WTC11 (cell line): ENCODE data around the gene CHKB. TPM values are rescaled to one million over a fixed set of nuclear protein-coding genes. Genes with fewer than 3 reads are reported as not detected.

ENCODE experiments used
- ATAC-seq: fragments of 200-7000 bp; cut with Tn5 transposase; 2 replicates; pipeline ENCODE4 v1.10.0; 2021; ENCODE audit warnings: mild to moderate bottlenecking, moderate library complexity
- Bru-seq: library from RNA; stranded (reverse); fragments of 400-500 nt; gene quantifications from one replicate; lab custom pipeline; 2021; lab: Mats Ljungman, UMichigan
- CTCF ChIA-PET: fragments of 300-600 bp; sonication (Branson Sonifier 250); formaldehyde crosslinking; loops from one replicate; lab custom pipeline; 2021; ENCODE audit warnings: antibody characterized with exemption; lab: Charles Lee
- POLR2A ChIA-PET: fragments of 350-600 bp; sonication (Branson Sonifier 250); formaldehyde crosslinking; loops from one replicate; lab custom pipeline; 2021; ENCODE audit warnings: antibody characterized with exemption; lab: Charles Lee
- DNase-seq: peaks from one replicate; pipeline ENCODE4 v3.0.0; 2021; ENCODE audit warnings: low spot score
- H3K27ac Mint-ChIP-seq: 2 replicates; pipeline ENCODE4 v1.8.0; 2021; ENCODE audit warnings: mixed read lengths
- H3K27me3 Mint-ChIP-seq: 2 replicates; pipeline ENCODE4 v1.8.0; 2021; ENCODE audit warnings: low read depth, mild to moderate bottlenecking, moderate library complexity, mixed read lengths
- H3K36me3 Mint-ChIP-seq: 2 replicates; pipeline ENCODE4 v1.8.0; 2021; ENCODE audit warnings: mixed read lengths
- H3K4me1 Mint-ChIP-seq: 2 replicates; pipeline ENCODE4 v1.8.0; 2022; ENCODE audit warnings: mixed read lengths
- H3K4me3 Mint-ChIP-seq: 2 replicates; pipeline ENCODE4 v1.8.0; 2021; ENCODE audit warnings: mild to moderate bottlenecking, moderate library complexity, mixed read lengths
- H3K9me3 Mint-ChIP-seq: 2 replicates; pipeline ENCODE4 v1.8.0; 2021; ENCODE audit warnings: mixed read lengths
- CBFB ChIP-seq: sonication (generic); formaldehyde crosslinking; IDR thresholded peaks from 2 replicates; pipeline ENCODE4 v1.8.1; 2022; ENCODE audit warnings: mild to moderate bottlenecking, low read depth, missing genetic modification reagents
- CREM ChIP-seq: sonication (generic); formaldehyde crosslinking; IDR thresholded peaks from 2 replicates; pipeline ENCODE4 v1.8.1; 2022; ENCODE audit warnings: mild to moderate bottlenecking, missing genetic modification reagents, moderate library complexity
- E2F4 ChIP-seq: sonication (generic); formaldehyde crosslinking; IDR thresholded peaks from 2 replicates; pipeline ENCODE4 v1.8.1; 2022; ENCODE audit warnings: low read depth, mild to moderate bottlenecking, moderate library complexity, missing genetic modification reagents, borderline replicate concordance
- E2F5 ChIP-seq: sonication (generic); formaldehyde crosslinking; IDR thresholded peaks from 2 replicates; pipeline ENCODE4 v1.8.1; 2022; ENCODE audit warnings: mild to moderate bottlenecking, moderate library complexity, missing genetic modification reagents
- ESRRA ChIP-seq: sonication (generic); formaldehyde crosslinking; IDR thresholded peaks from 2 replicates; pipeline ENCODE4 v1.8.1; 2022; ENCODE audit warnings: mild to moderate bottlenecking, missing genetic modification reagents, borderline replicate concordance
- FOXK1 ChIP-seq: sonication (generic); formaldehyde crosslinking; IDR thresholded peaks from 2 replicates; pipeline ENCODE4 v1.8.0; 2022; ENCODE audit warnings: mild to moderate bottlenecking, moderate library complexity, missing genetic modification reagents
- FOXP1 ChIP-seq: sonication (generic); formaldehyde crosslinking; IDR thresholded peaks from 2 replicates; pipeline ENCODE4 v1.8.0; 2022; ENCODE audit warnings: missing genetic modification reagents, mild to moderate bottlenecking, moderate library complexity, borderline replicate concordance
- GABPB1 ChIP-seq: sonication (generic); formaldehyde crosslinking; IDR thresholded peaks from 2 replicates; pipeline ENCODE4 v1.8.1; 2023; ENCODE audit warnings: mild to moderate bottlenecking, missing genetic modification reagents
- HMGXB4 ChIP-seq: sonication (generic); formaldehyde crosslinking; IDR thresholded peaks from 2 replicates; pipeline ENCODE4 v1.8.1; 2023; ENCODE audit warnings: mild to moderate bottlenecking, moderate library complexity, missing genetic modification reagents
- MAX ChIP-seq: sonication (generic); formaldehyde crosslinking; IDR thresholded peaks from 2 replicates; pipeline ENCODE4 v1.8.0; 2022; ENCODE audit warnings: mild to moderate bottlenecking, missing genetic modification reagents
- NFATC4 ChIP-seq: fragments of 250-450 bp; sonication (Bioruptor Pico); IDR thresholded peaks from 2 replicates; pipeline ENCODE4 v1.9.0; 2021; ENCODE audit warnings: mild to moderate bottlenecking
- NFYB ChIP-seq: sonication (generic); formaldehyde crosslinking; conservative IDR thresholded peaks from 2 replicates; pipeline ENCODE4 v1.8.0; 2022; ENCODE audit warnings: low read depth, missing genetic modification reagents
- NR2C2 ChIP-seq: sonication (generic); formaldehyde crosslinking; IDR thresholded peaks from 2 replicates; pipeline ENCODE4 v1.8.0; 2022; ENCODE audit warnings: mild to moderate bottlenecking, missing genetic modification reagents
- PRDM15 ChIP-seq: sonication (generic); formaldehyde crosslinking; IDR thresholded peaks from 2 replicates; pipeline ENCODE4 v1.8.0; 2022; ENCODE audit warnings: missing genetic modification reagents
- RELA ChIP-seq: sonication (generic); formaldehyde crosslinking; IDR thresholded peaks from 2 replicates; pipeline ENCODE4 v1.8.1; 2022; ENCODE audit warnings: missing genetic modification reagents, mild to moderate bottlenecking, borderline replicate concordance
- SP1 ChIP-seq: sonication (generic); formaldehyde crosslinking; conservative IDR thresholded peaks from 2 replicates; pipeline ENCODE4 v1.8.1; 2022; ENCODE audit warnings: missing genetic modification reagents
- TCF7 ChIP-seq: sonication (generic); formaldehyde crosslinking; IDR thresholded peaks from 2 replicates; pipeline ENCODE4 v1.8.0; 2022; ENCODE audit warnings: mild to moderate bottlenecking, low read depth, missing genetic modification reagents, moderate library complexity
- TEAD1 ChIP-seq: sonication (generic); formaldehyde crosslinking; IDR thresholded peaks from 2 replicates; pipeline ENCODE4 v1.8.0; 2022; ENCODE audit warnings: mild to moderate bottlenecking, missing genetic modification reagents
- ZBTB43 ChIP-seq: sonication (generic); formaldehyde crosslinking; IDR thresholded peaks from 2 replicates; pipeline ENCODE4 v1.8.1; 2023; ENCODE audit warnings: mild to moderate bottlenecking, missing genetic modification reagents
- ZNF219 ChIP-seq: sonication (generic); formaldehyde crosslinking; IDR thresholded peaks from 2 replicates; pipeline ENCODE4 v1.8.0; 2023; ENCODE audit warnings: missing genetic modification reagents, mild to moderate bottlenecking, borderline replicate concordance
- ZNF281 ChIP-seq: sonication (generic); formaldehyde crosslinking; IDR thresholded peaks from 2 replicates; pipeline ENCODE4 v1.8.0; 2023; ENCODE audit warnings: mild to moderate bottlenecking, missing genetic modification reagents
- ZNF416 ChIP-seq: fragments of 250-450 bp; sonication (Bioruptor Pico); IDR thresholded peaks from 2 replicates; pipeline ENCODE4 v1.9.0; 2021; ENCODE audit warnings: mild to moderate bottlenecking, inconsistent platforms
- long read RNA-seq, 3 experiments: library from RNA in 1 of 3; library from capped mRNA in 1 of 3; library from polyadenylated mRNA in 1 of 3; unstranded in 2 of 3; stranded (forward) in 1 of 3; transcript quantifications; one replicate each; pipeline ENCODE4 v2.0.0, GENCODE V29; 2021
- total RNA-seq: library from RNA; stranded (reverse); gene quantifications from 3 replicates; pipeline ENCODE4 v1.2.3, GENCODE V29; 2021

The CHKB gene
- total RNA-seq, result 75.4 to 80.0 TPM (median 76.1 TPM) in 3 replicates
- percentile 82 among the genes with signal in this experiment for Bru-seq, nascent RNA
- long read RNA-seq, experiment 1, transcript CHKB-212 (9 exons, 2,069 nt), result minor isoform, 13 of 83 reads
- long read RNA-seq, experiment 1, transcript CHKB-208 (8 exons, 2,114 nt), result minor isoform, 5 of 83 reads
- long read RNA-seq, experiment 1, transcript CHKB-201 (11 exons, 1,638 nt), result major isoform, 43 of 83 reads
- long read RNA-seq, experiment 1, partial matches to known transcripts, result 17 of 83 reads
- long read RNA-seq, experiment 1, other reads (novel, unspliced or antisense), result 2 of 83 reads
- long read RNA-seq, experiment 2, transcript CHKB-201 (11 exons, 1,638 nt), result major isoform, 17 of 28 reads
- long read RNA-seq, experiment 2, partial matches to known transcripts, result 8 of 28 reads
- long read RNA-seq, experiment 2, other reads (novel, unspliced or antisense), result 0 of 28 reads
- long read RNA-seq, experiment 3, transcript CHKB-201 (11 exons, 1,638 nt), result major isoform, 16 of 25 reads
- long read RNA-seq, experiment 3, partial matches to known transcripts, result 3 of 25 reads
- long read RNA-seq, experiment 3, other reads (novel, unspliced or antisense), result 6 of 25 reads

GRCh38 chr22:50582493-50583293 lies at the start of gene CHKB:
Gene CHKB (minus strand): TSS chr22:50582849. CDS start chr22:50582781, 68 bp downstream.
- peaks cover 9% of the 10 kb centered on the region for H3K4me1 Mint-ChIP-seq
- peaks cover 7% of the 10 kb centered on the region for H3K36me3 Mint-ChIP-seq
- H3K9me3 Mint-ChIP-seq, result no peaks in the 10 kb centered on the region
- DNase-seq (peak; percentile 99), ATAC-seq (peak; percentile 95)
- ChIA-PET CTCF (interaction anchor here (1.0 to 1.7 kb wide), 11 partner anchors 20 to 192 kb away, joined by 3 to 11 read pairs (median 5); partner anchors contain the start of genes SCO2 and SYCE3), POLR2A (interaction anchor here (1.0 to 1.4 kb wide), 3 partner anchors 19 to 75 kb away, joined by 3 to 6 read pairs (median 4); partner anchors contain the start of genes LMF2, NCAPH2 and SCO2)
- peak within 1 kb of the TSS; percentile 87 for H3K27ac Mint-ChIP-seq
- H3K27me3 Mint-ChIP-seq, result peaks cover 14% of the 10 kb centered on the region
- no peak for TF ChIP-seq PRDM15 (CRISPR knock-in tag)
- TF ChIP-seq ESRRA (CRISPR knock-in tag), result peak; percentile 32; the same call in 1 of the 2 replicates
- TF ChIP-seq FOXP1, result peak; percentile 63
- TF ChIP-seq CBFB (CRISPR knock-in tag), result no peak
- TF ChIP-seq ZBTB43 (CRISPR knock-in tag), result 0 out of 2 replicates have a peak, but pooled peaks have one; percentile 67
- peak; percentile 88 for TF ChIP-seq NR2C2 (CRISPR knock-in tag)
- no peak for TF ChIP-seq ZNF219 (CRISPR knock-in tag)
- peak; percentile 62; the same call in 1 of the 2 replicates for TF ChIP-seq FOXK1 (CRISPR knock-in tag)
- no peak for TF ChIP-seq ZNF281 (CRISPR knock-in tag)
- 0 out of 2 replicates have a peak, but pooled peaks have one; percentile 13 for TF ChIP-seq RELA (CRISPR knock-in tag)
- TF ChIP-seq ZNF416 (CRISPR knock-in tag), result 0 out of 2 replicates have a peak, but pooled peaks have one; percentile 59
- peak; percentile 88 for TF ChIP-seq HMGXB4 (CRISPR knock-in tag)
- TF ChIP-seq SP1, result peak; percentile 61
- 0 out of 2 replicates have a peak, but pooled peaks have one; percentile 8 for TF ChIP-seq TEAD1
- TF ChIP-seq NFYB, result peak; percentile 78
- peak; percentile 34; the same call in 1 of the 2 replicates for TF ChIP-seq GABPB1 (CRISPR knock-in tag)
- TF ChIP-seq MAX (CRISPR knock-in tag), result peak; percentile 63; the same call in 1 of the 2 replicates
- TF ChIP-seq NFATC4 (CRISPR knock-in tag), result no peak
- no peak for TF ChIP-seq E2F4 (CRISPR knock-in tag)
- TF ChIP-seq TCF7 (CRISPR knock-in tag), result peak; percentile 84
- TF ChIP-seq E2F5, result peak; percentile 54
- TF ChIP-seq CREM, result peak; percentile 38
- peak within 1 kb of the TSS; percentile 97 for H3K4me3 Mint-ChIP-seq
